ENCODE data around the gene FMN1.

DNA sequence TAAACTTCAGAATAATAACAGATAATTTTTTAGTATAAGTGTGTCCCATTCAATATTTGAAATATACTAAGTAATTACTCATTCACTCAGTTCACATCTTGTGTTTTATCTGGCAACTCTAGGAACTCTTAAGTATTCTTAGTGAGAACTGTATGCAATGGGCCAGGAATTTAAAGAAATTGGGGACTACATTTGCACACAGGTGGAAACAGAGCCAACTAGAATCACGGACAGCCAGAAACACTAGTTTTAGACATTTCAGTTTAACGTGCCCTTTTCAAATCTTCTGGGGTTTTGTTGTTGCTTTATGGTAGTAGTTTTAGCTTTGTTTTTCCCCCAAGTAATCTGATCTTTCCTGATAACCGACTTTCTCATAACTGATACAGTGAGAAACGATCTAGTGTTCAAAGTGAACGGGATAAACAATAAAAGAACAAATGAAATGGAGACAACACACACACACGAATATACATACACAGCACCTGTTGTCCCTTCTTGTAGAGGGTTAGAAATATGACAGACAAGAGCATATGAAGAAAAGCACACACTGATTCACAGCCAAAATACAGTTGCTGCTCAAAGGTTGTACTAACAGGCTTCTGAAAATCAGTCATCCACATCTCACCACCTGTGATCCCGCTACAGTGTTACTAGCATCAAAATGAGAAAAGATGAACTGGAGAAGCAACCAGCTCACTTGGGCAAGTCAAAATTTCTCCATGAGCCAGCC lies 167.0 kb downstream of the FMN1 start:
- TF ChIP-seq, protein P1, sequence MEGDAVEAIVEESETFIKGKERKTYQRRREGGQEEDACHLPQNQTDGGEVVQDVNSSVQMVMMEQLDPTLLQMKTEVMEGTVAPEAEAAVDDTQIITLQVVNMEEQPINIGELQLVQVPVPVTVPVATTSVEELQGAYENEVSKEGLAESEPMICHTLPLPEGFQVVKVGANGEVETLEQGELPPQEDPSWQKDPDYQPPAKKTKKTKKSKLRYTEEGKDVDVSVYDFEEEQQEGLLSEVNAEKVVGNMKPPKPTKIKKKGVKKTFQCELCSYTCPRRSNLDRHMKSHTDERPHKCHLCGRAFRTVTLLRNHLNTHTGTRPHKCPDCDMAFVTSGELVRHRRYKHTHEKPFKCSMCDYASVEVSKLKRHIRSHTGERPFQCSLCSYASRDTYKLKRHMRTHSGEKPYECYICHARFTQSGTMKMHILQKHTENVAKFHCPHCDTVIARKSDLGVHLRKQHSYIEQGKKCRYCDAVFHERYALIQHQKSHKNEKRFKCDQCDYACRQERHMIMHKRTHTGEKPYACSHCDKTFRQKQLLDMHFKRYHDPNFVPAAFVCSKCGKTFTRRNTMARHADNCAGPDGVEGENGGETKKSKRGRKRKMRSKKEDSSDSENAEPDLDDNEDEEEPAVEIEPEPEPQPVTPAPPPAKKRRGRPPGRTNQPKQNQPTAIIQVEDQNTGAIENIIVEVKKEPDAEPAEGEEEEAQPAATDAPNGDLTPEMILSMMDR (IDR thresholded peaks at IDR 0.05) = no peak
- TF ChIP-seq POLR2A (IDR thresholded peaks at IDR 0.05; ENCODE audit: low read length) (no peak), CEBPB (IDR thresholded peaks at IDR 0.05) (no peak), SMC3 (IDR thresholded peaks at IDR 0.05) (no peak), MAFK (IDR thresholded peaks at IDR 0.05; ENCODE audit: partially characterized antibody) (no peak), EP300 (IDR thresholded peaks at IDR 0.05) (no peak)
- TF ChIP-seq, protein P2, sequence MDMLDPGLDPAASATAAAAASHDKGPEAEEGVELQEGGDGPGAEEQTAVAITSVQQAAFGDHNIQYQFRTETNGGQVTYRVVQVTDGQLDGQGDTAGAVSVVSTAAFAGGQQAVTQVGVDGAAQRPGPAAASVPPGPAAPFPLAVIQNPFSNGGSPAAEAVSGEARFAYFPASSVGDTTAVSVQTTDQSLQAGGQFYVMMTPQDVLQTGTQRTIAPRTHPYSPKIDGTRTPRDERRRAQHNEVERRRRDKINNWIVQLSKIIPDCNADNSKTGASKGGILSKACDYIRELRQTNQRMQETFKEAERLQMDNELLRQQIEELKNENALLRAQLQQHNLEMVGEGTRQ (IDR thresholded peaks at IDR 0.05) = no peak
- TF ChIP-seq, protein P3, sequence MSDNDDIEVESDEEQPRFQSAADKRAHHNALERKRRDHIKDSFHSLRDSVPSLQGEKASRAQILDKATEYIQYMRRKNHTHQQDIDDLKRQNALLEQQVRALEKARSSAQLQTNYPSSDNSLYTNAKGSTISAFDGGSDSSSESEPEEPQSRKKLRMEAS (IDR thresholded peaks at IDR 0.05) = no peak
- TF ChIP-seq, protein P4, sequence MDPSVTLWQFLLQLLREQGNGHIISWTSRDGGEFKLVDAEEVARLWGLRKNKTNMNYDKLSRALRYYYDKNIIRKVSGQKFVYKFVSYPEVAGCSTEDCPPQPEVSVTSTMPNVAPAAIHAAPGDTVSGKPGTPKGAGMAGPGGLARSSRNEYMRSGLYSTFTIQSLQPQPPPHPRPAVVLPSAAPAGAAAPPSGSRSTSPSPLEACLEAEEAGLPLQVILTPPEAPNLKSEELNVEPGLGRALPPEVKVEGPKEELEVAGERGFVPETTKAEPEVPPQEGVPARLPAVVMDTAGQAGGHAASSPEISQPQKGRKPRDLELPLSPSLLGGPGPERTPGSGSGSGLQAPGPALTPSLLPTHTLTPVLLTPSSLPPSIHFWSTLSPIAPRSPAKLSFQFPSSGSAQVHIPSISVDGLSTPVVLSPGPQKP (IDR thresholded peaks at IDR 0.05; ENCODE audit: low read depth, low read length) = no peak

Measured in A549 (cell line).